Suprapubic skin (tissue), 4 donors: Measurements from ENCODE around the gene EPHA2. TPM values are rescaled to one million over a fixed set of nuclear protein-coding genes. Genes with fewer than 3 reads are reported as not detected.

ENCODE experiments used
- DNase-seq, 2 donors: peaks; one replicate each; pipeline ENCODE4 v3.0.0-alpha.2; 2019; ENCODE audit warnings: low spot score in 2 of 2
- H3K27ac ChIP-seq: fragments of 200-600 bp; sonication (generic); one replicate; pipeline ENCODE4 v1.5.1; 2019
- H3K27me3 ChIP-seq: fragments of 200-600 bp; sonication (generic); one replicate; pipeline ENCODE4 v1.5.1; 2019
- H3K36me3 ChIP-seq: fragments of 200-600 bp; sonication (generic); one replicate; pipeline ENCODE4 v1.5.1; 2019
- H3K4me1 ChIP-seq: fragments of 200-600 bp; sonication (generic); one replicate; pipeline ENCODE4 v1.5.1; 2019
- H3K4me3 ChIP-seq: fragments of 200-600 bp; sonication (generic); one replicate; pipeline ENCODE4 v1.5.1; 2019; ENCODE audit warnings: mild to moderate bottlenecking
- H3K9me3 ChIP-seq: fragments of 200-600 bp; sonication (generic); one replicate; pipeline ENCODE4 v1.5.1; 2019
- CTCF ChIP-seq, 2 donors: fragments of 200-600 bp in 1 of 2; fragments of 450-650 bp in 1 of 2; sonication (generic) in 1 of 2; IDR thresholded peaks; one replicate each; pipeline ENCODE4 v1.5.1; 2016 to 2019; ENCODE audit warnings: antibody characterized with exemption in 2 of 2, mild to moderate bottlenecking in 1 of 2, moderate library complexity in 1 of 2
- EP300 ChIP-seq: sonication (generic); formaldehyde crosslinking; IDR thresholded peaks from one replicate; pipeline ENCODE4 v1.6.1; 2017; ENCODE audit warnings: antibody characterized with exemption
- POLR2A ChIP-seq, 2 donors: fragments of 450-650 bp; IDR thresholded peaks; one replicate each; pipeline ENCODE4 v1.6.1; 2017; ENCODE audit warnings: antibody characterized with exemption in 2 of 2, mild to moderate bottlenecking in 2 of 2, moderate library complexity in 2 of 2
- POLR2AphosphoS5 ChIP-seq, 3 donors: sonication (generic); formaldehyde crosslinking; IDR thresholded peaks; one replicate each; pipeline ENCODE4 v1.6.1; 2017; ENCODE audit warnings: antibody characterized with exemption in 3 of 3
- WGBS: methylation state at CpG from one replicate; pipeline ENCODE4 v1.1.5; 2018; 5-methylcytosine and 5-hydroxymethylcytosine counted together
- total RNA-seq, 4 donors: library from RNA; depleted of rRNA; stranded (reverse); fragments of >200 nt; gene quantifications; one replicate each; pipeline ENCODE4 v1.1.0, GENCODE V29; 2016

Gene EPHA2
- total RNA-seq, 4 donors from 2014 or later, result 59.0 to 145 (median 104) TPM

- Histone ChIP-seq H3K4me1 (peaks cover 68% of the 10 kb centered on the region), H3K27me3 (no peaks in the 10 kb centered on the region), H3K36me3 (no peaks in the 10 kb centered on the region), H3K27ac (no peak overlapping the region), H3K9me3 (no peaks in the 10 kb centered on the region), H3K4me3 (no peak overlapping the region)
- WGBS, result 82% methylated on average over 19 of the region's 19 CpGs
- TF ChIP-seq EP300, result no peak
- no peak for TF ChIP-seq POLR2A (IDR thresholded peaks at IDR 0.05)
- no peak for TF ChIP-seq CTCF (IDR thresholded peaks at IDR 0.05)
- TF ChIP-seq POLR2AphosphoS5 (IDR thresholded peaks at IDR 0.05), result no peak
- DNase-seq, result no peak
Measured at GRCh38 chr1:16178596-16179497, 23.0 kb upstream of the EPHA2 start.

GRCh38 chr1:16177306-16177705 is 21.4 kb upstream of the EPHA2 start:
- no peak for TF ChIP-seq POLR2A (IDR thresholded peaks at IDR 0.05)
- no peak for TF ChIP-seq POLR2AphosphoS5 (IDR thresholded peaks at IDR 0.05)
- no peak for TF ChIP-seq EP300
- TF ChIP-seq CTCF (IDR thresholded peaks at IDR 0.05), result no peak
- Histone ChIP-seq H3K36me3 (no peaks in the 10 kb centered on the region), H3K9me3 (no peaks in the 10 kb centered on the region), H3K4me3 (no peak overlapping the region), H3K4me1 (peaks cover 62% of the 10 kb centered on the region), H3K27me3 (no peaks in the 10 kb centered on the region), H3K27ac (no peak overlapping the region)
- WGBS, result 100% methylated on average over 4 of the region's 4 CpGs
- DNase-seq, result no peak

GRCh38 chr1:16176653-16177052 is 20.8 kb upstream of the EPHA2 start:
- TF ChIP-seq POLR2AphosphoS5 (IDR thresholded peaks at IDR 0.05), result no peak
- no peak for TF ChIP-seq CTCF (IDR thresholded peaks at IDR 0.05)
- no peak for TF ChIP-seq POLR2A (IDR thresholded peaks at IDR 0.05)
- TF ChIP-seq EP300, result no peak
- Histone ChIP-seq H3K27ac (peak overlapping the region; percentile 78), H3K27me3 (no peaks in the 10 kb centered on the region), H3K9me3 (no peaks in the 10 kb centered on the region), H3K36me3 (no peaks in the 10 kb centered on the region), H3K4me1 (peaks cover 55% of the 10 kb centered on the region), H3K4me3 (no peak overlapping the region)
- DNase-seq, result no peak
- 87% methylated on average over 6 of the region's 7 CpGs for WGBS

- Histone ChIP-seq H3K36me3 (no peaks in the 10 kb centered on the region), H3K27ac (peak overlapping the region; percentile 78), H3K9me3 (no peaks in the 10 kb centered on the region), H3K4me3 (no peak overlapping the region), H3K4me1 (peaks cover 47% of the 10 kb centered on the region), H3K27me3 (no peaks in the 10 kb centered on the region)
- peak; percentile 91 to 93 for DNase-seq
- TF ChIP-seq EP300, result no peak
- TF ChIP-seq POLR2AphosphoS5 (IDR thresholded peaks at IDR 0.05), result no peak
- no peak for TF ChIP-seq CTCF (IDR thresholded peaks at IDR 0.05)
- TF ChIP-seq POLR2A (IDR thresholded peaks at IDR 0.05), result no peak
- WGBS, result 6% methylated on average over 15 of the region's 24 CpGs
Measured at GRCh38 chr1:16175610-16176553, 20.0 kb upstream of the EPHA2 start.
